Measurements from ENCODE around the gene SBF1. TPM values are rescaled to one million over a fixed set of nuclear protein-coding genes. Genes with fewer than 3 reads are reported as not detected.

SBF1 gene
- total RNA-seq, 2 donors from 2014 or later: 68.3 to 101 TPM

GRCh38 chr22:50443801-50444625 is 30.8 kb downstream of the SBF1 start:
- no peaks in the 10 kb centered on the region for H3K9me3 ChIP-seq
- DNase-seq: no peak
- no peaks in the 10 kb centered on the region for H3K4me1 ChIP-seq
- TF ChIP-seq, protein P1, sequence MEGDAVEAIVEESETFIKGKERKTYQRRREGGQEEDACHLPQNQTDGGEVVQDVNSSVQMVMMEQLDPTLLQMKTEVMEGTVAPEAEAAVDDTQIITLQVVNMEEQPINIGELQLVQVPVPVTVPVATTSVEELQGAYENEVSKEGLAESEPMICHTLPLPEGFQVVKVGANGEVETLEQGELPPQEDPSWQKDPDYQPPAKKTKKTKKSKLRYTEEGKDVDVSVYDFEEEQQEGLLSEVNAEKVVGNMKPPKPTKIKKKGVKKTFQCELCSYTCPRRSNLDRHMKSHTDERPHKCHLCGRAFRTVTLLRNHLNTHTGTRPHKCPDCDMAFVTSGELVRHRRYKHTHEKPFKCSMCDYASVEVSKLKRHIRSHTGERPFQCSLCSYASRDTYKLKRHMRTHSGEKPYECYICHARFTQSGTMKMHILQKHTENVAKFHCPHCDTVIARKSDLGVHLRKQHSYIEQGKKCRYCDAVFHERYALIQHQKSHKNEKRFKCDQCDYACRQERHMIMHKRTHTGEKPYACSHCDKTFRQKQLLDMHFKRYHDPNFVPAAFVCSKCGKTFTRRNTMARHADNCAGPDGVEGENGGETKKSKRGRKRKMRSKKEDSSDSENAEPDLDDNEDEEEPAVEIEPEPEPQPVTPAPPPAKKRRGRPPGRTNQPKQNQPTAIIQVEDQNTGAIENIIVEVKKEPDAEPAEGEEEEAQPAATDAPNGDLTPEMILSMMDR (IDR thresholded peaks at IDR 0.05): no peak
- H3K36me3 ChIP-seq: peaks cover 8% of the 10 kb centered on the region
- H3K9ac ChIP-seq (ENCODE audit: low read depth in 2 of 2, low read length in 2 of 2): no peak overlapping the region
- H3K4me3 ChIP-seq: no peak overlapping the region
- H3K27me3 ChIP-seq: no peaks in the 10 kb centered on the region
- H3K27ac ChIP-seq: no peak overlapping the region
- intact Hi-C loops (cut with DNase I): no loop called here

DNA sequence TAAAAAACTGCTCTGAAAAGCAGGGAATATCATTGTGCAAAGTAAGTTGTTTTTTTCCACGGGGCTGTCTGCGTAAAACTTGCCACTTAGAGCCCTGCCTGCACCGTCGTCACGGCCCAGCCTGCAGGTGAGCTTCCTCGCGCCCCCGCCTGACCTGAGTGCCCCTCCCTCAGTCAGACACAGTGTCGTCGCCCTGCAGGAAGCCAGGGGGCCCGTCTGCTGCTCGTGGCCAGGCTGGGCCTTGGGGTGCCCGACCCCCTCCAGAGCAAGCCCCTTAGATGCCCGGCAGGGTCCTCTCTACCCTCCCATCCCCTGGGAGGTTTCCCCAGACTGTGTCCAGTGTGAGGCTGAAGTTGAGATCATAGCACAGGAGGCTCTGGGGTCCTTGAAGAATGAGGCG is 31.6 kb downstream of the SBF1 start:
- no peaks in the 10 kb centered on the region for H3K27me3 ChIP-seq
- H3K4me1 ChIP-seq: no peaks in the 10 kb centered on the region
- no peak overlapping the region for H3K9ac ChIP-seq (ENCODE audit: low read depth in 2 of 2, low read length in 2 of 2)
- TF ChIP-seq, protein P1 (IDR thresholded peaks at IDR 0.05): no peak
- H3K36me3 ChIP-seq: peaks cover 6% of the 10 kb centered on the region
- H3K4me3 ChIP-seq: no peak overlapping the region
- no peaks in the 10 kb centered on the region for H3K9me3 ChIP-seq
- intact Hi-C loops (cut with DNase I): no loop called here
- DNase-seq: no peak
- H3K27ac ChIP-seq: no peak overlapping the region

- Histone ChIP-seq H3K36me3 (peaks cover 3% of the 10 kb centered on the region), H3K27ac (no peak overlapping the region), H3K9ac (ENCODE audit: low read depth in 2 of 2, low read length in 2 of 2) (no peak overlapping the region), H3K4me1 (no peaks in the 10 kb centered on the region), H3K4me3 (no peak overlapping the region), H3K9me3 (no peaks in the 10 kb centered on the region), H3K27me3 (no peaks in the 10 kb centered on the region)
- intact Hi-C loops (cut with DNase I): no loop called here
- no peak for DNase-seq
- TF ChIP-seq, protein P1 (IDR thresholded peaks at IDR 0.05): no peak
These were observed 33.3 kb downstream of the SBF1 start for GRCh38 chr22:50441428-50441993.

DNA sequence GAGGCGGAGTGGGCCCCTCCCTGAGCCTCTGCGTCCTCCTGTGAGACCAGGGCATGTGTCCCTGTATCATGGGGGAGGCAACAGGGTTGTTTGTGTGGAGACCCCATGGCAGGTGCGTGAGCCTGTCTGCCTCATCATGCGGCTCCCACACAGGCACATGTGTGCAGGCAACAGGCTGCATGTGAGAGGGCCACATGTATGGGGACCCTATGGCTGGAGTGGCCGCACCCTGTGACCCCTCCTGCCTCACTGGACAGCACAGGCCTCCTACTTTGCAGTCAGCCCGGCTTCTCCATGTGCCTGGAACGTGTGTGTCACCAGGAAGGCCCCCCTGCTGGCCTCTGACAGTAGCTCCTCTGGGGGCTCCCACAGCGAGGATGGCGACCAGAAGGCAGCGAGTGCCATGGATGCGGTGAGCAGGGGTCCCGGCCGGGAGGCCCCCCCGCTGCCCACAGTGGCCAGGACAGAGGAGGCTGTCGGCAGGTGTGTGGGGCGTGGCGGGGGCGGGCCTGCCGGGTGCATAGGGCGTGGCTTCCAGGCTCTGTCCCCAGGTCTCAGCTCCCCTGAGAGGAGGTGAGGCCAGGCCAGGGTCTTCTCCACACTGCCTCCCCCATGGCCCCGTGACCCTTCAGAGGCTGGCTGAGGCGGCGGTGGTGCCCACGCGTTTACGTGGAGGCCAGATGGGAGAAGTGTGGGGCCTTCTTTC is 34.1 kb downstream of the SBF1 start:
- TF ChIP-seq, protein P1 (IDR thresholded peaks at IDR 0.05): no peak
- no peak for DNase-seq
- H3K9ac ChIP-seq (ENCODE audit: low read depth in 2 of 2, low read length in 2 of 2): no peak overlapping the region
- no peaks in the 10 kb centered on the region for H3K27me3 ChIP-seq
- intact Hi-C loops (cut with DNase I): no loop called here
- no peak overlapping the region for H3K27ac ChIP-seq
- no peak overlapping the region for H3K4me3 ChIP-seq
- no peaks in the 10 kb centered on the region for H3K9me3 ChIP-seq
- peaks cover 9% of the 10 kb centered on the region for H3K36me3 ChIP-seq
- H3K4me1 ChIP-seq: no peaks in the 10 kb centered on the region

- H3K4me1 ChIP-seq: no peaks in the 10 kb centered on the region
- peaks cover 9% of the 10 kb centered on the region for H3K36me3 ChIP-seq
- H3K9ac ChIP-seq (ENCODE audit: low read depth in 2 of 2, low read length in 2 of 2): no peak overlapping the region
- TF ChIP-seq, protein P1 (IDR thresholded peaks at IDR 0.05): no peak
- H3K4me3 ChIP-seq: no peak overlapping the region
- intact Hi-C loops (cut with DNase I): no loop called here
- no peak overlapping the region for H3K27ac ChIP-seq
- H3K27me3 ChIP-seq: no peaks in the 10 kb centered on the region
- DNase-seq: no peak
- no peaks in the 10 kb centered on the region for H3K9me3 ChIP-seq
These were observed 34.9 kb downstream of the SBF1 start for GRCh38 chr22:50439871-50440331.
